Astrocyte of the cerebellum (primary cell): ENCODE results near the gene UBR3.

Source experiments
- DNase-seq: peaks from one replicate; pipeline ENCODE4 v3.0.0-alpha.2; 2011; ENCODE audit warnings: low read depth
- H3K4me3 ChIP-seq: 2 replicates; pipeline ENCODE4 v1.5.1; 2011; ENCODE audit warnings: mild to moderate bottlenecking, low read depth, low read length, moderate library complexity
- CTCF ChIP-seq: IDR thresholded peaks from 2 replicates; pipeline ENCODE4 v1.5.1; 2012; ENCODE audit warnings: low read length, low read depth, moderate library complexity, mild to moderate bottlenecking; ENCODE audit errors: missing control alignments
- in situ Hi-C: cut with HindIII; loops from 2 replicates; pipeline ENCODE4 v1.10.0; 2017; ENCODE audit warnings: low sequenced_read_pairs

The UBR3 gene

GRCh38 chr2:169964740-169965139 lies 137.5 kb downstream of the UBR3 start:
- no peak for TF ChIP-seq CTCF
- DNase-seq: no peak
- in situ Hi-C loops: no loop called here
- H3K4me3 ChIP-seq: no peak overlapping the region

GRCh38 chr2:169965495-169965894 lies 138.2 kb downstream of the UBR3 start:
- DNase-seq: no peak
- H3K4me3 ChIP-seq: no peak overlapping the region
- in situ Hi-C loops: no loop called here
- no peak for TF ChIP-seq CTCF

- in situ Hi-C loops: no loop called here
- TF ChIP-seq CTCF: no peak
- no peak overlapping the region for H3K4me3 ChIP-seq
- DNase-seq: no peak
Observed at GRCh38 chr2:169966454-169966853, 139.2 kb downstream of the UBR3 start.

GRCh38 chr2:169968743-169969142 lies 141.5 kb downstream of the UBR3 start:
- no peak for DNase-seq
- in situ Hi-C loops: no loop called here
- TF ChIP-seq CTCF: no peak
- H3K4me3 ChIP-seq: no peak overlapping the region

- no peak for DNase-seq
- in situ Hi-C loops: no loop called here
- H3K4me3 ChIP-seq: no peak overlapping the region
- TF ChIP-seq CTCF: no peak
Observed at GRCh38 chr2:169975221-169975620, 148.0 kb downstream of the UBR3 start.

- no peak overlapping the region for H3K4me3 ChIP-seq
- no peak for TF ChIP-seq CTCF
- in situ Hi-C loops: no loop called here
- no peak for DNase-seq
Observed at GRCh38 chr2:169976335-169976851, 149.1 kb downstream of the UBR3 start.

GRCh38 chr2:169977530-169977929 lies 150.3 kb downstream of the UBR3 start:
- in situ Hi-C loops: no loop called here

More at GRCh38 chr2:169977530-169977929, 150.3 kb downstream of the UBR3 start:
- no peak for TF ChIP-seq CTCF
- H3K4me3 ChIP-seq: no peak overlapping the region
- DNase-seq: no peak
